ENCODE measurements around the gene GJD2. TPM values are rescaled to one million over a fixed set of nuclear protein-coding genes. Genes with fewer than 3 reads are reported as not detected.

GJD2 gene
- total RNA-seq, 1 donor from 2014 or later: not detected

DNA sequence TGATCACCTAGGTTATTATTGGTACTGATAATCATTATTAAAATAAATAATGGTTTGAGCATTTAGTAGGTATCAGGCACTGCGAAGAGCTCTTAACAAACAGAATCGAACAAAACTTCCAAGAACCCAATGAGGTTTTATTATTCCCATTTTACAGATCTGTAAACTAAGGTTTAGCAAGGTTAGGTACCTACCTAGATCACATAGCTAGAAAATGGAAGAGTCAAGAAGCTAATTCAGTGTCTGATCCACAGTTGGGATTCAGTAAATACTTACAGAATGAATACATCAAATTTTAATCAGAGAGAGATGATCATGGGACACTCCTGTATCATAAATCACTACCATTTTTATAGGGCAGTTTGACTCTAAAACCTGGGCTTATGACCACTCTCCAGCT, 15.5 kb downstream of the GJD2 start:
- TF ChIP-seq, protein P1, sequence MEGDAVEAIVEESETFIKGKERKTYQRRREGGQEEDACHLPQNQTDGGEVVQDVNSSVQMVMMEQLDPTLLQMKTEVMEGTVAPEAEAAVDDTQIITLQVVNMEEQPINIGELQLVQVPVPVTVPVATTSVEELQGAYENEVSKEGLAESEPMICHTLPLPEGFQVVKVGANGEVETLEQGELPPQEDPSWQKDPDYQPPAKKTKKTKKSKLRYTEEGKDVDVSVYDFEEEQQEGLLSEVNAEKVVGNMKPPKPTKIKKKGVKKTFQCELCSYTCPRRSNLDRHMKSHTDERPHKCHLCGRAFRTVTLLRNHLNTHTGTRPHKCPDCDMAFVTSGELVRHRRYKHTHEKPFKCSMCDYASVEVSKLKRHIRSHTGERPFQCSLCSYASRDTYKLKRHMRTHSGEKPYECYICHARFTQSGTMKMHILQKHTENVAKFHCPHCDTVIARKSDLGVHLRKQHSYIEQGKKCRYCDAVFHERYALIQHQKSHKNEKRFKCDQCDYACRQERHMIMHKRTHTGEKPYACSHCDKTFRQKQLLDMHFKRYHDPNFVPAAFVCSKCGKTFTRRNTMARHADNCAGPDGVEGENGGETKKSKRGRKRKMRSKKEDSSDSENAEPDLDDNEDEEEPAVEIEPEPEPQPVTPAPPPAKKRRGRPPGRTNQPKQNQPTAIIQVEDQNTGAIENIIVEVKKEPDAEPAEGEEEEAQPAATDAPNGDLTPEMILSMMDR (IDR thresholded peaks at IDR 0.05): no peak
- intact Hi-C loops (cut with DNase I): no loop called here

GRCh38 chr15:34738002-34738401, 16.8 kb downstream of the GJD2 start:
- Histone ChIP-seq H3K4me3 (no peak overlapping the region), H3K27me3 (ENCODE audit: low read depth) (peaks cover 4% of the 10 kb centered on the region), H3K36me3 (no peaks in the 10 kb centered on the region), H3K27ac (no peak overlapping the region), H3K4me1 (no peaks in the 10 kb centered on the region), H3K9me3 (no peaks in the 10 kb centered on the region)
- ATAC-seq: no peak
- no peak for DNase-seq
- intact Hi-C loops (cut with DNase I): no loop called here
- TF ChIP-seq, protein P1 (IDR thresholded peaks at IDR 0.05): no peak

More for the DNA sequence above, 15.5 kb downstream of the GJD2 start:
- H3K4me1 ChIP-seq: no peaks in the 10 kb centered on the region
- no peak overlapping the region for H3K27ac ChIP-seq
- DNase-seq (no peak), ATAC-seq (no peak)
- no peak overlapping the region for H3K4me3 ChIP-seq
- no peaks in the 10 kb centered on the region for H3K9me3 ChIP-seq
- no peaks in the 10 kb centered on the region for H3K36me3 ChIP-seq
- H3K27me3 ChIP-seq (ENCODE audit: low read depth): peaks cover 4% of the 10 kb centered on the region

DNA sequence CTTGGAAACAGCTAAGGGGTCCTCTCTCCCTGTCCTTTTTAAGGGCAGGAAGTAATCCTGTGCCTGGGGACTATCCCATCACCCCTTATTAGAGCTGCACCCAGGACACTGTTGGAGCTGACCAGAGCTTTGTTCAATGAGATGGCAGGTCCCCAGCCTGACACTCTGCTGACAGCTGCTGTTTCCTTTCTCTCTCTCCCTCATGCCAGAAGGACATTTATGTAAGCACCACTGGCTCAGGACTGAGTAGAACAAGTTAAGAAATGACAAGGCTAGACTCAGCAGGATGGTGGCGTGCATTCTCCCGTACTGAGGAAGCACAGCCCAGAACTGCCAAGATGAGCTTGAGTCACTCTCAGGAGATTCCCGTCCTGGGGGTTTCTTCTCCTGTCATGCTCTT, 17.3 kb downstream of the GJD2 start:
- H3K4me3 ChIP-seq: no peak overlapping the region
- intact Hi-C loops (cut with DNase I): no loop called here
- TF ChIP-seq, protein P1 (IDR thresholded peaks at IDR 0.05): no peak
- H3K27ac ChIP-seq: no peak overlapping the region
- peaks cover 4% of the 10 kb centered on the region for H3K27me3 ChIP-seq (ENCODE audit: low read depth)
- DNase-seq: no peak
- H3K4me1 ChIP-seq: no peaks in the 10 kb centered on the region
- no peaks in the 10 kb centered on the region for H3K9me3 ChIP-seq
- ATAC-seq: peak; percentile 18 to 34
- no peaks in the 10 kb centered on the region for H3K36me3 ChIP-seq

GRCh38 chr15:34734303-34734702, 20.5 kb downstream of the GJD2 start:
- DNase-seq (no peak), ATAC-seq (no peak)
- Histone ChIP-seq H3K27me3 (ENCODE audit: low read depth) (no peaks in the 10 kb centered on the region), H3K9me3 (no peaks in the 10 kb centered on the region), H3K4me3 (no peak overlapping the region), H3K36me3 (no peaks in the 10 kb centered on the region), H3K4me1 (no peaks in the 10 kb centered on the region), H3K27ac (no peak overlapping the region)
- TF ChIP-seq, protein P1 (IDR thresholded peaks at IDR 0.05): no peak
- intact Hi-C loops (cut with DNase I): no loop called here

GRCh38 chr15:34733621-34734020, 21.2 kb downstream of the GJD2 start:
- no peak for ATAC-seq
- no peaks in the 10 kb centered on the region for H3K4me1 ChIP-seq

More at GRCh38 chr15:34733621-34734020, 21.2 kb downstream of the GJD2 start:
- no peak for DNase-seq
- H3K4me3 ChIP-seq: no peak overlapping the region
- intact Hi-C loops (cut with DNase I): no loop called here
- TF ChIP-seq, protein P1 (IDR thresholded peaks at IDR 0.05): no peak
- no peaks in the 10 kb centered on the region for H3K9me3 ChIP-seq
- no peak overlapping the region for H3K27ac ChIP-seq
- H3K27me3 ChIP-seq (ENCODE audit: low read depth): no peaks in the 10 kb centered on the region
- H3K36me3 ChIP-seq: no peaks in the 10 kb centered on the region
